ENCODE results near the gene SALL1. TPM values are rescaled to one million over a fixed set of nuclear protein-coding genes. Genes with fewer than 3 reads are reported as not detected.

The SALL1 gene
- total RNA-seq, 2 donors from 2014 or later, result not detected

- no peak for DNase-seq (ENCODE audit: low spot score in 2 of 2)
- Mint-ChIP-seq H3K9me3 (no peaks in the 10 kb centered on the region), H3K27ac (no peak overlapping the region), H3K36me3 (peaks cover 6% of the 10 kb centered on the region in 2 donors)
- ATAC-seq, result no peak
Observed at GRCh38 chr16:51133183-51133582, 17.9 kb downstream of the SALL1 start.

GRCh38 chr16:51132490-51133115, 18.5 kb downstream of the SALL1 start:
- DNase-seq (ENCODE audit: low spot score in 2 of 2) (no peak), ATAC-seq (no peak)
- Mint-ChIP-seq H3K27ac (no peak overlapping the region), H3K36me3 (peaks cover 6% of the 10 kb centered on the region in 2 donors), H3K9me3 (no peaks in the 10 kb centered on the region)

GRCh38 chr16:51131619-51132018, 19.5 kb downstream of the SALL1 start:
- DNase-seq (ENCODE audit: low spot score in 2 of 2) (no peak), ATAC-seq (no peak)
- no peaks in the 10 kb centered on the region for H3K9me3 Mint-ChIP-seq
- H3K36me3 Mint-ChIP-seq, result peaks cover 6% of the 10 kb centered on the region in 2 donors
- H3K27ac Mint-ChIP-seq, result no peak overlapping the region

- H3K36me3 Mint-ChIP-seq, result peaks cover 6% of the 10 kb centered on the region in 2 donors
- no peak for ATAC-seq
- H3K27ac Mint-ChIP-seq, result no peak overlapping the region
- DNase-seq (ENCODE audit: low spot score in 2 of 2), result no peak
- no peaks in the 10 kb centered on the region for H3K9me3 Mint-ChIP-seq
Observed at GRCh38 chr16:51129105-51129504, 22.0 kb downstream of the SALL1 start.

- H3K36me3 Mint-ChIP-seq, result no peaks in the 10 kb centered on the region
- ATAC-seq, result no peak
- no peak overlapping the region for H3K27ac Mint-ChIP-seq
- no peaks in the 10 kb centered on the region for H3K9me3 Mint-ChIP-seq
- no peak for DNase-seq (ENCODE audit: low spot score in 2 of 2)
Observed at GRCh38 chr16:51125992-51126391, 25.1 kb downstream of the SALL1 start.

- DNase-seq (ENCODE audit: low spot score in 2 of 2) (no peak), ATAC-seq (no peak)
- no peak overlapping the region for H3K27ac Mint-ChIP-seq
- no peaks in the 10 kb centered on the region for H3K9me3 Mint-ChIP-seq
- no peaks in the 10 kb centered on the region for H3K36me3 Mint-ChIP-seq
Observed at GRCh38 chr16:51124896-51125295, 26.2 kb downstream of the SALL1 start.

GRCh38 chr16:51121850-51122249, 29.2 kb downstream of the SALL1 start:
- Mint-ChIP-seq H3K36me3 (no peaks in the 10 kb centered on the region), H3K9me3 (no peaks in the 10 kb centered on the region), H3K27ac (no peak overlapping the region)
- ATAC-seq (no peak), DNase-seq (ENCODE audit: low spot score in 2 of 2) (no peak)

- Mint-ChIP-seq H3K9me3 (no peaks in the 10 kb centered on the region), H3K27ac (no peak overlapping the region), H3K36me3 (no peaks in the 10 kb centered on the region)
- no peak for DNase-seq (ENCODE audit: low spot score in 2 of 2)
- ATAC-seq, result no peak
Observed at GRCh38 chr16:51120730-51121347, 30.2 kb downstream of the SALL1 start.

GRCh38 chr16:51119973-51120729, 30.9 kb downstream of the SALL1 start:
- no peak for DNase-seq (ENCODE audit: low spot score in 2 of 2)
- H3K9me3 Mint-ChIP-seq, result no peaks in the 10 kb centered on the region
- H3K27ac Mint-ChIP-seq, result no peak overlapping the region
- no peak for ATAC-seq
- H3K36me3 Mint-ChIP-seq, result no peaks in the 10 kb centered on the region

- Mint-ChIP-seq H3K36me3 (no peaks in the 10 kb centered on the region), H3K27ac (no peak overlapping the region)
- ATAC-seq, result no peak
Observed at GRCh38 chr16:51119556-51119955, 31.5 kb downstream of the SALL1 start.

GRCh38 chr16:51116353-51116752, 34.7 kb downstream of the SALL1 start:
- H3K27ac Mint-ChIP-seq, result no peak overlapping the region
- no peaks in the 10 kb centered on the region for H3K36me3 Mint-ChIP-seq
- H3K9me3 Mint-ChIP-seq, result no peaks in the 10 kb centered on the region
- no peak for DNase-seq (ENCODE audit: low spot score in 2 of 2)
- no peak for ATAC-seq

More at GRCh38 chr16:51119556-51119955, 31.5 kb downstream of the SALL1 start:
- H3K9me3 Mint-ChIP-seq, result no peaks in the 10 kb centered on the region
- no peak for DNase-seq (ENCODE audit: low spot score in 2 of 2)

GRCh38 chr16:51114382-51114781, 36.7 kb downstream of the SALL1 start:
- no peak for DNase-seq (ENCODE audit: low spot score in 2 of 2)
- no peaks in the 10 kb centered on the region for H3K36me3 Mint-ChIP-seq
- peaks cover 0 to 5% of the 10 kb centered on the region in 2 donors for H3K9me3 Mint-ChIP-seq
- ATAC-seq, result no peak
- H3K27ac Mint-ChIP-seq, result no peak overlapping the region

- DNase-seq (ENCODE audit: low spot score in 2 of 2) (no peak), ATAC-seq (no peak)
- no peak overlapping the region for H3K27ac Mint-ChIP-seq
- no peaks in the 10 kb centered on the region for H3K36me3 Mint-ChIP-seq
- H3K9me3 Mint-ChIP-seq, result peaks cover 5% of the 10 kb centered on the region in 2 donors
Observed at GRCh38 chr16:51113236-51114125, 37.6 kb downstream of the SALL1 start.

- Mint-ChIP-seq H3K36me3 (no peaks in the 10 kb centered on the region), H3K9me3 (peaks cover 5% of the 10 kb centered on the region in 2 donors), H3K27ac (no peak overlapping the region)
- no peak for ATAC-seq
- no peak for DNase-seq (ENCODE audit: low spot score in 2 of 2)
Observed at GRCh38 chr16:51112323-51112722, 38.7 kb downstream of the SALL1 start.

GRCh38 chr16:51111759-51112158, 39.3 kb downstream of the SALL1 start:
- ATAC-seq (no peak), DNase-seq (ENCODE audit: low spot score in 2 of 2) (no peak)
- Mint-ChIP-seq H3K27ac (no peak overlapping the region), H3K9me3 (peaks cover 5% of the 10 kb centered on the region in 2 donors), H3K36me3 (no peaks in the 10 kb centered on the region)

GRCh38 chr16:51110700-51111157, 40.3 kb downstream of the SALL1 start:
- Mint-ChIP-seq H3K36me3 (no peaks in the 10 kb centered on the region), H3K9me3 (peaks cover 5% of the 10 kb centered on the region in 2 donors), H3K27ac (no peak overlapping the region)
- ATAC-seq, result no peak
- no peak for DNase-seq (ENCODE audit: low spot score in 2 of 2)

GRCh38 chr16:51109173-51109572, 41.9 kb downstream of the SALL1 start:
- H3K36me3 Mint-ChIP-seq, result no peaks in the 10 kb centered on the region
- H3K27ac Mint-ChIP-seq, result no peak overlapping the region
- H3K9me3 Mint-ChIP-seq, result peaks cover 5% of the 10 kb centered on the region in 2 donors
- ATAC-seq (no peak), DNase-seq (ENCODE audit: low spot score in 2 of 2) (no peak)
